Measurements from ENCODE around the gene JMY. TPM values are rescaled to one million over a fixed set of nuclear protein-coding genes. Genes with fewer than 3 reads are reported as not detected.
A peak's percentile ranks its signal among the peaks of the same experiment; 100 is the strongest.

JMY gene
- total RNA-seq, 8 experiments from 2014 or later: 8.8 to 30.6 (median 14.4) TPM

GRCh38 chr5:79333852-79334557, 98.1 kb downstream of the JMY start:
- no peak overlapping the region for H3K4me3 ChIP-seq
- no peaks in the 10 kb centered on the region for H3K4me1 ChIP-seq (replicated peaks in 1 of 2)
- in situ Hi-C loops (cut with MboI; ENCODE audit: low pct_unique_long_range_greater_than_20kb in 2 of 9, low sequenced_read_pairs in 9 of 9, unreplicated experiment in 9 of 9): no loop called here
- WGBS, 10 experiments: 20 to 100% (median 75%) methylated on average over 2 to 7 of the region's 10 CpGs; no CpG with 5 or more reads in 1 of the 10 experiments
- ATAC-seq (replicated peaks in 6 of 8): peak in 1 of 8 experiments; percentile 37
- H3K27ac ChIP-seq: no peak overlapping the region

DNA sequence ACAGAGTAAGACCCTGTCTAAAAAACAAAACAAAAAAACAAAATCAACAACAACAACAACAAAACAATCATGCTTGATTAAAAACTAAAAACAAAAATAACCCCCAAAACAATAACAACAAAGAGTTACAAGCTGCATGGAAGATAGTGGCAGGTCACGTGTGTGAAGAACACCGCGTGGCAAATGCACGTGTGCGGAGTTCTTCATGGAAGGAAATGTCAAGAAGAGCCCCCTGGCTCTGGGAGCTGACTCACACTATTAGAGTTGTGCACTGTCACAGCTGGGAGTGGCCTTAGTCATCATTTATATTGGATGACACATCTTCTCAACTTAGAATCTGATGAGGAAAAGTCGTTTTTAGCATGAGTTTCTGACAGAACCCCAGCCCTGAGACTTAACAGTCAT, 110.5 kb downstream of the JMY start:
- 57 to 94% (median 76%) methylated on average over 2 to 6 of the region's 6 CpGs; no CpG with 5 or more reads in 4 of the 10 experiments for WGBS, 10 experiments
- Histone ChIP-seq H3K4me3 (no peak overlapping the region), H3K27ac (no peak overlapping the region), H3K4me1 (replicated peaks in 1 of 2) (no peaks in the 10 kb centered on the region)
- peak in 6 of 8 experiments; percentile 16 to 97 (median 70) for ATAC-seq (replicated peaks in 6 of 8)
- in situ Hi-C loops (cut with MboI; ENCODE audit: low pct_unique_long_range_greater_than_20kb in 2 of 9, low sequenced_read_pairs in 9 of 9, unreplicated experiment in 9 of 9): no loop called here

DNA sequence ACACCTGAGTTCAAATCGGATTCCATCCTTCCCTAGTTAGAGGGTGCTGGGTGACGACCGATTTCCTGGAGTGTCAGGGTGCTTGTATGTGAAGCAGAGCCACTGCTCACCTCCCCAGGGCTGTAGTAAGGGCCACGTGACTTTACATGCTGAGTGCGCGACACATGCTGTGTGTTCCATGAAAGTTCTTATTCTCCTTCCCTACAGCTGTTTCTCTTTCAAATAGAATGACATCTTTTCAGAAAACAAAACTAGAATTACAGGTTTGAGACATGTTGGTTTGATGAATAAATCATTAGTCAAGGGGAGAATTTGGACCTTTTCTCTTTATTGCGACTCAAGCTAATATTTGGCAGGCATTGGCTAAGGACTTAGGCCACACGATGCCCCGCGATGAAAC, 113.1 kb downstream of the JMY start:
- Histone ChIP-seq H3K4me1 (replicated peaks in 1 of 2) (no peaks in the 10 kb centered on the region), H3K27ac (no peak overlapping the region), H3K4me3 (no peak overlapping the region)
- no peak for ATAC-seq (replicated peaks in 6 of 8)
- in situ Hi-C loops (cut with MboI; ENCODE audit: low pct_unique_long_range_greater_than_20kb in 2 of 9, low sequenced_read_pairs in 9 of 9, unreplicated experiment in 9 of 9): no loop called here
- 4 to 100% (median 92%) methylated on average over 3 to 8 of the region's 10 CpGs; no CpG with 5 or more reads in 1 of the 10 experiments for WGBS, 10 experiments

- peak in 2 of 8 experiments; percentile 48 to 74 for ATAC-seq (replicated peaks in 6 of 8)
- in situ Hi-C loops (cut with MboI; ENCODE audit: low pct_unique_long_range_greater_than_20kb in 2 of 9, low sequenced_read_pairs in 9 of 9, unreplicated experiment in 9 of 9): no loop called here
- Histone ChIP-seq H3K4me3 (no peak overlapping the region), H3K27ac (no peak overlapping the region), H3K4me1 (replicated peaks in 1 of 2) (no peaks in the 10 kb centered on the region)
- WGBS, 10 experiments: 0 to 92% (median 84%) methylated on average over 1 to 2 of the region's 2 CpGs; no CpG with 5 or more reads in 1 of the 10 experiments
Observed at GRCh38 chr5:79349881-79350280, 114.0 kb downstream of the JMY start.

DNA sequence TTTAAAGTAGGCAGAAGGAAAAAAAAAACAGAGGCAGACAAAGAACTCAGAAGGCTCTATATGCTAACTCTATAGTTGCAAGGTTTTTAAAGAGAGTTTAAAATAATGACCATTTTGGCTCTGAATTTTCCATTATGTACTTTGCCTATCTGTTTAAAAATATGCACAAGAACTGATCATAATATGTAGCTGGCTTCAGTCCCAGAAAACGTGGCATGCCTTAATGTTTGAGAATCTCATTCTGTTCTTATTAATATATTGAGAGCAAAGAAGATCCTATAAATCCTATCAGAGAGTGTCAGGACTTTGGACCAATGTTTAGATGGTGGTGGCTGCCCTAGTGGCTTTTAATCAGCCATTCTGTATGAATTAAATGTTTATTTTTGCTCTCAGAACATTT, 121.5 kb downstream of the JMY start:
- Histone ChIP-seq H3K4me1 (replicated peaks in 1 of 2) (no peaks in the 10 kb centered on the region), H3K27ac (no peak overlapping the region), H3K4me3 (no peak overlapping the region)
- 0 to 100% (median 42%) methylated on average over 1 of the region's 1 CpG; no CpG with 5 or more reads in 2 of the 10 experiments for WGBS, 10 experiments
- peak in 2 of 8 experiments; percentile 33 to 78 for ATAC-seq (replicated peaks in 6 of 8)
- in situ Hi-C loops (cut with MboI; ENCODE audit: low pct_unique_long_range_greater_than_20kb in 2 of 9, low sequenced_read_pairs in 9 of 9, unreplicated experiment in 9 of 9): no loop called here

Other genes starting within 250 kb of the JMY start
- gene DMGDH, start 166.5 kb upstream of the JMY start, total RNA-seq: 10 to 100 TPM in 1 of 8 experiments, 1 to 10 TPM in 7; 1.8 to 10.8 (median 5.1) TPM
- gene BHMT2, start 166.4 kb upstream of the JMY start, total RNA-seq: 10 to 100 TPM in 1 of 8 experiments, under 1 TPM in 6, not detected in 1; 0.21 to 19.8 (median 0.64) TPM
- 1 to 10 TPM in 2 of 8 experiments, under 1 TPM in 6; 0.11 to 4.4 (median 0.58) TPM for gene BHMT, start 124.3 kb upstream of the JMY start, total RNA-seq

All from motor neuron (in vitro differentiated cells).